T-helper 2 cell treated with Interferon-gamma antibody and Interleukin-4, amounts not matched to agents 5 μg/mL and 100 μg/mL, for 36 hours (primary cell): Measurements from ENCODE around the gene KLF13.

ENCODE experiments used
- DNase-seq: peaks from one replicate; pipeline ENCODE4 v3.0.0; 2021; ENCODE audit warnings: low spot score
- H3K27ac Mint-ChIP-seq: one replicate; pipeline ENCODE4 v1.8.0; 2021; ENCODE audit warnings: mild to moderate bottlenecking, mixed read lengths
- H3K27me3 Mint-ChIP-seq: one replicate; pipeline ENCODE4 v1.8.0; 2021; ENCODE audit warnings: low read depth, mixed read lengths
- H3K36me3 Mint-ChIP-seq: one replicate; pipeline ENCODE4 v1.8.0; 2021; ENCODE audit warnings: low read depth, mixed read lengths
- H3K4me1 Mint-ChIP-seq: one replicate; pipeline ENCODE4 v1.8.0; 2021; ENCODE audit warnings: low read depth, mixed read lengths
- H3K4me3 Mint-ChIP-seq: one replicate; pipeline ENCODE4 v1.8.0; 2022; ENCODE audit warnings: mild to moderate bottlenecking, moderate library complexity, mixed read lengths
- H3K9me3 Mint-ChIP-seq: one replicate; pipeline ENCODE4 v1.8.0; 2021; ENCODE audit warnings: mixed read lengths

KLF13 gene

GRCh38 chr15:31371520-31372240 is 45.0 kb downstream of the KLF13 start:
- Mint-ChIP-seq H3K36me3 (peaks cover 63% of the 10 kb centered on the region), H3K27ac (no peak overlapping the region), H3K4me3 (no peak overlapping the region), H3K4me1 (peaks cover 50% of the 10 kb centered on the region), H3K9me3 (peaks cover 12% of the 10 kb centered on the region), H3K27me3 (no peaks in the 10 kb centered on the region)
- no peak for DNase-seq

- DNase-seq = no peak
- peaks cover 62% of the 10 kb centered on the region for H3K36me3 Mint-ChIP-seq
- no peak overlapping the region for H3K27ac Mint-ChIP-seq
- H3K27me3 Mint-ChIP-seq = no peaks in the 10 kb centered on the region
- peaks cover 40% of the 10 kb centered on the region for H3K4me1 Mint-ChIP-seq
- peaks cover 12% of the 10 kb centered on the region for H3K9me3 Mint-ChIP-seq
- no peak overlapping the region for H3K4me3 Mint-ChIP-seq
Observed at GRCh38 chr15:31372635-31373091, 46.0 kb downstream of the KLF13 start.

DNA sequence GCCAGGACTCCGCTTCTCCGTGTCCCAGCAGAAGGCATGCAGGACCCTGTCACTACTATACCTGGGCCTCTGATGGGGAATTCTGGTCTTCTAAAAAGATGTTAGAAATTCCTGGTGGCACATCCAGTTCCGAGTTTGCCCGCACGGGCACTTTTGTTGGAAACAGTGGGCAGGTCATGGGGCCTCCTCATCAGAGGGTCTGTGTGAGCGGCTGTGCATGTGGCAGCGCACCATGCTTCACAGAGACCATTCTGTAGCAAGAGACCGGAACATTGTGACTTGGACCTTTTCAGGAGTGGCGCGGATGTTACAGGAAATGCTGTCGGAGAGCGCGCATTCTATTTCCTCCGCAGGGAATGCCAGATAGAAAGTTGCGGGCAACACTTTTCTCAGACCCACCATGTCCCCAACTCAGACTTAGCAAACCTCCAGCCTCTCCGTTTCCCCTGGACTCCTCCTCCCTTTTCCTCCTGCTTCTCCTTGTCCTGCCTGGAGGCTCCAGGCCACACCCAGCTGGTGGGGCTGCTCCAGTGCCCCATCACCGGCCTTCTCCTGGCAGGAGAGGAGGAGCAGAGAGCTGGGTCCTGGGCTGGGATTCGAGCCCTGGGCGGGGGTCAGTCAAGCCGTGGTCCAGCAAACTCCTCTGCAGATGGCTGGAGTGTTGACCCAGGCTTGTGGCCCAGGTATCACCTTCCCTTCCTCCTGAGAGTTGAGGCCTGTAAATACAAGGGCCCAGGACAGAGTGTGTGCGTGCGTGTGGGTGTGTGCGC is 46.6 kb downstream of the KLF13 start:
- H3K27ac Mint-ChIP-seq = no peak overlapping the region
- peaks cover 36% of the 10 kb centered on the region for H3K4me1 Mint-ChIP-seq
- H3K27me3 Mint-ChIP-seq = no peaks in the 10 kb centered on the region
- no peak for DNase-seq
- peaks cover 66% of the 10 kb centered on the region for H3K36me3 Mint-ChIP-seq
- H3K4me3 Mint-ChIP-seq = no peak overlapping the region
- H3K9me3 Mint-ChIP-seq = peaks cover 12% of the 10 kb centered on the region

DNA sequence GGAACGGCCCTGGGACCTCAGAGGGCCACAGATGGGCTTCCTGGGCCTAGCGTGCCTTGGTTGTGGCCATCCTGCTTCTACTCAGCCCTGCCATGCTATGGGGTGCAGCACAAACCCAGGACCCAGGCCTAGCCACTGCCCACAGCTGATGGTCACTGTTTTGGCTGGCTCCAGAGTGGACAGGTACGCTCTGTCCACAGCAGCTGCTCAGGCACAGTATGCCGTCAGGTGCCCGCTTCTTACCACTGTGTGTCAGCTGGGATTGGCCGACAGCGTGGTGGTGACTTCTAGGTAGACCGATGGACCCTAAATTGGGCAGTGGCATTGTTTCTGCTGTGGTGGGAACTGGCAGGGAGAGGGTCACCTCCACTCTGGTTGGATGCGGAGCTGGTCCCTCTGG is 47.3 kb downstream of the KLF13 start:
- H3K27me3 Mint-ChIP-seq = no peaks in the 10 kb centered on the region
- peaks cover 32% of the 10 kb centered on the region for H3K4me1 Mint-ChIP-seq
- DNase-seq = no peak
- H3K9me3 Mint-ChIP-seq = peaks cover 11% of the 10 kb centered on the region
- no peak overlapping the region for H3K27ac Mint-ChIP-seq
- peaks cover 69% of the 10 kb centered on the region for H3K36me3 Mint-ChIP-seq
- H3K4me3 Mint-ChIP-seq = no peak overlapping the region

DNA sequence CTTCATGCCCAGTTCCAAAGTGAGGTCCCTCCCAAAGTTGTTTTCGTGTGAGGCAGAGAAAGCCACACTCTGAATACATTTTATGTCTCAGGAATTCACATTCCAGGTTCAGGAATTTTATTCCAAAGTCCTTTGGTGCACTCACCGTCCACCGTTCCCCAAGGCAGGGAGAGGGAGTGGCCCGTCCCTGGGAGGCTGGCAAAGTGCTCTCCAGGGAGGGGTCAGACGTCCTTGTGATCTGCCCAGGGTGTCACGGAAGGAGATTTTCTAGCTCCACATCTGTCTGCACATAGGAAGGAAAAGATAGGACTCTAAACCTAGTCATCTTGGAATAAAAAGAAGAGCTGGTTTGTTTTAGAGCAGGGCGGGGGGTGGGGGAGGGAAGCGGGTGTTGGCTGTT is 47.9 kb downstream of the KLF13 start:
- Mint-ChIP-seq H3K27me3 (no peaks in the 10 kb centered on the region), H3K36me3 (peaks cover 69% of the 10 kb centered on the region), H3K9me3 (peaks cover 6% of the 10 kb centered on the region), H3K27ac (no peak overlapping the region), H3K4me1 (peaks cover 29% of the 10 kb centered on the region), H3K4me3 (no peak overlapping the region)
- no peak for DNase-seq

DNA sequence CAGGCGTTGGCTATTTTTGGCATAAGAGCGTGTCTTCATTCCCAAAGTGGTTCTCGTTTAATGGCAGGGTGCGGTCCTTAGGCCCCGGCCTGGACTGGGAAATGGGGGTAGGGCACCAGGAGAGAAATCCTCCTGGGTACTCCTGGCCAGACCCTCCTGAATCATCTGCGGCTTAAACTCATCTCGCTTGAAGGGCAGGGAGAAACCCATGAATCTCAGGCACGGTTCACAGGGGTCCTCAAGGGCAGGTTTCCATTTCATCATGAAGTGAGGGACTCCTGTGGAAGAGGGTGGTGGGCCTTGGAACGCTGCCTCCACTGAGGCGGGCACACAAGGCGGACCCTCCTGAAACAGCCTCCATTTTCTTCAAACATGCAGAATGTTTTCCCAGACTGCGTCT is 48.4 kb downstream of the KLF13 start:
- H3K27ac Mint-ChIP-seq = no peak overlapping the region
- peaks cover 27% of the 10 kb centered on the region for H3K4me1 Mint-ChIP-seq
- H3K27me3 Mint-ChIP-seq = no peaks in the 10 kb centered on the region
- no peak overlapping the region for H3K4me3 Mint-ChIP-seq
- H3K36me3 Mint-ChIP-seq = peaks cover 69% of the 10 kb centered on the region
- peaks cover 1% of the 10 kb centered on the region for H3K9me3 Mint-ChIP-seq
- no peak for DNase-seq

DNA sequence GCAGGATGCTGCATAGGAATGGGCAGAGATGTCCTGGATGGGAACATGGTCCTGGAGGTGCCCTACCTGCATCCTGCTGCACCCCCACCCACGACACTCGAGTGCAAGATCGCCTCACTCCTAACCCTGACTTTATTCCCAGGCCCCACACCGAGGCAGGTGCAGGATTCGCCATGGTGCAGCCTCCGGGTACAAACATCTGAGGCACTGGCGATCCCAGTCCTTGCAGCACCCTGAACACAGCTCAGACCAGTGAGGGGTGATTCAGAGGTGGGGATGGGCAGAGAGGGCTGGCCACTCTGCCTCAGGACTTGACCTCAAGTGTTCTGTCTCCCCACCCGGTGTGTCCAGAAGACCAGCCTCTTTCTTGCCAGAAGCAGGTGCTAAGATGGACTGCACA is 49.1 kb downstream of the KLF13 start:
- no peak overlapping the region for H3K27ac Mint-ChIP-seq

DNA sequence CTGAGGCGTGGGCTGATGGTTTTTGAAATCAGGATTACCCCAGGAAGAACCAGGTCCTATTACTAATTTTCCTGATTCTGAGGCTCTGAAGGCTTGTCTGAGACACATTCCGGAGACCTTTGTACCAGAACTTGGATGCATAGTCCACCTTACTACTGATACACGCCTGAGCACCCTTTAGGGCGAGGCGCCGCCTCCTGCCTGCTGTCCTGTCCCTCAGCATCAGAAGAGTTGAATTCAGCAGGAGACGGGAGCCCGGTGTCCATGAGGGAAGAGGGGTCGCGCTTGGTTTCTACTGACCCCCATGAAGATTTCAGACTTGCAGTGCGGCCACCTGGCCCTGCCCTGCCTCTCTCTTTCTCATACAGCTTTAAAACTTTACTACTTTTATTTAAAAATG is 49.9 kb downstream of the KLF13 start:
- Mint-ChIP-seq H3K27me3 (no peaks in the 10 kb centered on the region), H3K4me3 (no peak overlapping the region), H3K4me1 (peaks cover 22% of the 10 kb centered on the region), H3K36me3 (peaks cover 73% of the 10 kb centered on the region), H3K9me3 (no peaks in the 10 kb centered on the region), H3K27ac (no peak overlapping the region)
- DNase-seq = no peak

More for the DNA sequence above, 49.1 kb downstream of the KLF13 start:
- peaks cover 72% of the 10 kb centered on the region for H3K36me3 Mint-ChIP-seq
- no peak for DNase-seq
- no peaks in the 10 kb centered on the region for H3K27me3 Mint-ChIP-seq
- H3K9me3 Mint-ChIP-seq = no peaks in the 10 kb centered on the region
- no peak overlapping the region for H3K4me3 Mint-ChIP-seq
- H3K4me1 Mint-ChIP-seq = peaks cover 24% of the 10 kb centered on the region

- no peak for DNase-seq
- Mint-ChIP-seq H3K27ac (peak overlapping the region; percentile 15), H3K4me3 (no peak overlapping the region), H3K9me3 (no peaks in the 10 kb centered on the region), H3K27me3 (no peaks in the 10 kb centered on the region), H3K4me1 (peaks cover 24% of the 10 kb centered on the region), H3K36me3 (peaks cover 77% of the 10 kb centered on the region)
Observed at GRCh38 chr15:31377030-31377429, 50.4 kb downstream of the KLF13 start.

DNA sequence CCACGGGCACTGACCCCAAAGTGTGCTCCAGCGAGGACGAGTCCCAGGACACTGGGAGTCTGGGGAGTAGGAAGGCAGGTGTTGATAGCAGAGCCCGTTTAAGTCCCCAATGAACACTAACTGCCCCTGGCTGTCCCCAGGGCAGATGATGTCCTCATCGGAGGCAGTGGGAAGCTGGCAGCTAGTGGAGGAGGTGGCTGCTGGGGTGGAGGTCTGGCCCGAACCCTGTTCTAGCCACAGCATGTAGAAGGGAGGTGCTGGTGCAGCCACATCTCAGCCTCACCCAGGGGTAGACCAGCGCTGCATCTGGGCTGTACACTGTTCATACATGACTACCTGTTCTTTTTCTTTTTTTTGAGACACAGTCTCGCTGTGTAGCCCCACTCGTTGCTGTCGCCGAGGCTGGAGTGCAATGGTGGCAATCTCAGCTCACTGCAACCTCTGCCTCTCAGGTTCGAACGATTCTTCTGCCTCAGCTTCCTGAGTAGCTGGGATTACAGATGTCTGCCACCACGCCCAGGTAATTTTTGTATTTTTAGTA is 51.8 kb downstream of the KLF13 start:
- Mint-ChIP-seq H3K36me3 (peaks cover 68% of the 10 kb centered on the region), H3K9me3 (no peaks in the 10 kb centered on the region), H3K4me3 (no peak overlapping the region), H3K27me3 (no peaks in the 10 kb centered on the region), H3K27ac (no peak overlapping the region), H3K4me1 (peaks cover 23% of the 10 kb centered on the region)
- no peak for DNase-seq

- peaks cover 67% of the 10 kb centered on the region for H3K36me3 Mint-ChIP-seq
- H3K27ac Mint-ChIP-seq = no peak overlapping the region
- H3K4me1 Mint-ChIP-seq = peaks cover 23% of the 10 kb centered on the region
- no peaks in the 10 kb centered on the region for H3K9me3 Mint-ChIP-seq
- H3K27me3 Mint-ChIP-seq = no peaks in the 10 kb centered on the region
- no peak for DNase-seq
- H3K4me3 Mint-ChIP-seq = no peak overlapping the region
Observed at GRCh38 chr15:31379042-31379441, 52.4 kb downstream of the KLF13 start.

- Mint-ChIP-seq H3K9me3 (no peaks in the 10 kb centered on the region), H3K36me3 (peaks cover 65% of the 10 kb centered on the region), H3K4me1 (peaks cover 22% of the 10 kb centered on the region), H3K4me3 (no peak overlapping the region), H3K27me3 (no peaks in the 10 kb centered on the region), H3K27ac (no peak overlapping the region)
- DNase-seq = no peak
Observed at GRCh38 chr15:31379577-31379976, 52.9 kb downstream of the KLF13 start.

DNA sequence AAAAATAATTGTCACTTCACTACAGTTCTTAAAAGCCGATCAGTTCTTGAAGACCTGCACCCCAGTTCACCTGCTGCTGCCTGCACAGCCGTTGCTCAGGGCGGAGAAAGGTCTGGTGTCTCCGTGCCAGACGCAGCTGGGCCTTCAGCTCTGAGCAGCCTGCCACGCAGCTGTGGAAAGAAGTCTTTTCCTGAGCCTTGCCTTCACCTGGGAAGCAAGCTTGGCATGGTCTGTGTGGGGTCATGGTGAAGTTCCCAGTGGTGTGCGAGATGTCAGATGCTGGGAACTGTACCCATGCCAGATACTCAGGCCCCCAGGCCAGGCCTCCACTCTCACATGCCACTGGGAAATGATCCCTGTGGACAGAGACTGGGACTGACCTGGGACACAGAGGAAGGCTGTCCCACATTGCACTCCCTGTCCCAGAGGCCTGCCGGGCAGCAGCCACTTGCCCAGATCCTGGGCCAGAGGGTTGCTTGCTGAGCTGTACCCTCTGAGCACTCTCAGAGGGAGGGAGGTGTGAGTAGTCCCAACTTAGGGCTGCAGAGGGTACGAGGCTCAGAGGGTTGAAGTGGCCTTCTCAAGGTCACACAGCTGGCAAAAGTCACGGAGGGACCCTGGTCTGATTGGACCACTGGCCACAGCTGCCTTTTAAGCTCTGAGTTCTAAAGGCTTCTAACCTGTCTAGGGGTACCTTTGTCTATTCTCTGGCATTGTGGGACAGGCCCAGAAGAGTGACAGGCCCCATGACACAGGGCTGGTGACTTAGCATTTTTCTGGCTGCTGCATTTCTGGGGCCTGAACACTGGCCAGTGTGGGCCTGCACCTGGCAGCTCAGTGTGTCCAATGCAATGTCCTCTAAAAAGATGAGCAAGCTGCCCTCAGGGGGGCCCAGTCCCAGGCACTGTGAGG is 55.4 kb downstream of the KLF13 start:
- no peaks in the 10 kb centered on the region for H3K27me3 Mint-ChIP-seq
- no peak for DNase-seq
- H3K9me3 Mint-ChIP-seq = peaks cover 4% of the 10 kb centered on the region
- H3K4me1 Mint-ChIP-seq = peaks cover 31% of the 10 kb centered on the region
- peaks cover 58% of the 10 kb centered on the region for H3K36me3 Mint-ChIP-seq
- H3K4me3 Mint-ChIP-seq = no peak overlapping the region
- H3K27ac Mint-ChIP-seq = no peak overlapping the region
